ENCODE data around the gene CPNE7.

CPNE7 gene

GRCh38 chr16:89581045-89581695, 5.6 kb downstream of the CPNE7 start:
- TF ChIP-seq BHLHE40 (IDR thresholded peaks at IDR 0.05; ENCODE audit: borderline replicate concordance) (no peak), TARDBP (IDR thresholded peaks at IDR 0.05) (no peak), FOXK2 (IDR thresholded peaks at IDR 0.05) (no peak)
- TF ChIP-seq, protein P1, sequence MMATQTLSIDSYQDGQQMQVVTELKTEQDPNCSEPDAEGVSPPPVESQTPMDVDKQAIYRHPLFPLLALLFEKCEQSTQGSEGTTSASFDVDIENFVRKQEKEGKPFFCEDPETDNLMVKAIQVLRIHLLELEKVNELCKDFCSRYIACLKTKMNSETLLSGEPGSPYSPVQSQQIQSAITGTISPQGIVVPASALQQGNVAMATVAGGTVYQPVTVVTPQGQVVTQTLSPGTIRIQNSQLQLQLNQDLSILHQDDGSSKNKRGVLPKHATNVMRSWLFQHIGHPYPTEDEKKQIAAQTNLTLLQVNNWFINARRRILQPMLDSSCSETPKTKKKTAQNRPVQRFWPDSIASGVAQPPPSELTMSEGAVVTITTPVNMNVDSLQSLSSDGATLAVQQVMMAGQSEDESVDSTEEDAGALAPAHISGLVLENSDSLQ (IDR thresholded peaks at IDR 0.05), result no peak
- ChIA-PET POLR2A (no interaction called here), CTCF (no interaction called here)
- DNase-seq (ENCODE audit: extremely low spot score), result no peak

DNA sequence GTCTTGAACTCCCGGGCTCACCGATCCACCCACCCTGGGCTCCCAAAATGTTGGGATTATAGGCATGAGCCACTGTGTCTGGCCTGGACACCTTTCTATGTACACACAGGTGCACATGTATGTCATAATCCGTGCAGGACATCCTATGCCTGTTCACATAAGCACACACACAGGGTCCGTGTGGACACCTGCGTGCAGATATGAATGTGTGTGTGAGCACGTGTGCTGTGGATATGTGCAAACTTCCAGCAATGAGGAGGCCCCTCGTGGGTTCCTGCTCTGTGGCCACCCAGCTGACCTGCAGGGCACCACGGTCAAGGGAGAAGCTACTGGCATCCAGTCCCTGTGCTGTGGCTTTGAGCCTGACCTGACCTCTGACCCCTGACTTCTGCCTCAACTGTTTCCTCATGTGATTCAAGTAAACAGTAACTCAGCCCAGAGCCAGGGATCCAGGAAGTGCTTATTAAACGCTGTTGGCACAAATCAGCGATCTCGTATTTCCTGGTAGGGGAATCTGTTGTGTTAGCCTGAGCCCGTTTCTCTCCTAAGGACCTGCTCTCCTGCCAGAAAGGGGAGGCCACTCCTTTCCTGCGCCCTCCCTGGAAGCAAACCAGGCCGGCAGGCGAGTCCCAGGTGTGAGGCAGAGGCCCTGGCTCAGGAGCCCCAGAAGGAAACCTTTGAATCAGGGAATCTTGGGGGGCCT, 6.5 kb downstream of the CPNE7 start:
- TF ChIP-seq SUZ12 (IDR thresholded peaks at IDR 0.05) (no peak), FOXA1 (IDR thresholded peaks at IDR 0.05) (no peak), LEF1 (IDR thresholded peaks at IDR 0.05; ENCODE audit: borderline replicate concordance) (no peak), BHLHE40 (IDR thresholded peaks at IDR 0.05; ENCODE audit: borderline replicate concordance) (no peak), HDGF (IDR thresholded peaks at IDR 0.05; ENCODE audit: borderline replicate concordance) (no peak), FOXK2 (IDR thresholded peaks at IDR 0.05) (no peak), CTBP1 (IDR thresholded peaks at IDR 0.05; ENCODE audit: borderline replicate concordance) (no peak), ARNT (IDR thresholded peaks at IDR 0.05) (no peak), TARDBP (IDR thresholded peaks at IDR 0.05) (no peak), ELF4 (IDR thresholded peaks at IDR 0.05) (no peak), SP1 (IDR thresholded peaks at IDR 0.05) (no peak), FOXM1 (IDR thresholded peaks at IDR 0.05; ENCODE audit: borderline replicate concordance) (no peak), ZNF384 (IDR thresholded peaks at IDR 0.05) (no peak)
- TF ChIP-seq, protein P1 (IDR thresholded peaks at IDR 0.05), result no peak
- POLR2A ChIA-PET, result no interaction called here
- CTCF ChIA-PET, result no interaction called here
- no peak for DNase-seq (ENCODE audit: extremely low spot score)

DNA sequence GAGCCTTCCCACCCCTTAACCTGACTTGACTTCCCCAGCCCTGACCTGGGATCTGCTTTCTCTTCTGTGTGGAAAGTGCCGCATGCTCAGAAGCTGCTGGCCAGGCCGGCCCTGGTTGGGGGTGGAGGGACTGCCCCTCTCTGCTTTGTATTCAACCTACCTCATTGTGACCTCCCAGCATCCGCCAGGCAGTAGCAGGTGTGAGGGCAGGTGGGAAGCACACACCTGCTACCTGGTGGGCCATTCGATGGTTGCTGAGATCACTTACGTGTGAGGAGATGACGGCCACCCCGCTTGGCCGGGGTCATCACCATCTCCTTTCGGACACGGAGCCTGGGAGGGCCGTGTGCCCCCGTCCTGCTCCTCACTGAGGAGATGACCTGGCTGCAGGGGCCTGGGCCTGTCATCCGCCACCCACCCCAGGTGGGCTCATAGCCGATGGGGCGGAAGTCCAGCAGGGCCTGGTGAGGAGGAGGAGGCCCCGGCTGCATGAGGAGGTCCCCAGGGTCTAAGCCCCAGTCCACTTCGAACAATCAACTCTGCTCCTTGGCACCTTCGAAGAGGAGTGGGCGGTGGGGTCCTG, 7.1 kb downstream of the CPNE7 start:
- ChIA-PET CTCF (no interaction called here), POLR2A (no interaction called here)
- TF ChIP-seq ARNT (IDR thresholded peaks at IDR 0.05) (no peak), SP1 (IDR thresholded peaks at IDR 0.05) (no peak), NFRKB (IDR thresholded peaks at IDR 0.05) (no peak), FOXK2 (IDR thresholded peaks at IDR 0.05) (no peak), FOXM1 (IDR thresholded peaks at IDR 0.05; ENCODE audit: borderline replicate concordance) (no peak), BHLHE40 (IDR thresholded peaks at IDR 0.05; ENCODE audit: borderline replicate concordance) (no peak), HDGF (IDR thresholded peaks at IDR 0.05; ENCODE audit: borderline replicate concordance) (no peak), L3MBTL2 (conservative IDR thresholded peaks at IDR 0.05) (no peak), FOXA1 (IDR thresholded peaks at IDR 0.05) (no peak), CTBP1 (IDR thresholded peaks at IDR 0.05; ENCODE audit: borderline replicate concordance) (no peak), SUZ12 (IDR thresholded peaks at IDR 0.05) (no peak), ZNF384 (IDR thresholded peaks at IDR 0.05) (no peak), LEF1 (IDR thresholded peaks at IDR 0.05; ENCODE audit: borderline replicate concordance) (no peak), ELF4 (IDR thresholded peaks at IDR 0.05) (no peak)
- TF ChIP-seq, protein P1 (IDR thresholded peaks at IDR 0.05), result no peak
- no peak for DNase-seq (ENCODE audit: extremely low spot score)

DNA sequence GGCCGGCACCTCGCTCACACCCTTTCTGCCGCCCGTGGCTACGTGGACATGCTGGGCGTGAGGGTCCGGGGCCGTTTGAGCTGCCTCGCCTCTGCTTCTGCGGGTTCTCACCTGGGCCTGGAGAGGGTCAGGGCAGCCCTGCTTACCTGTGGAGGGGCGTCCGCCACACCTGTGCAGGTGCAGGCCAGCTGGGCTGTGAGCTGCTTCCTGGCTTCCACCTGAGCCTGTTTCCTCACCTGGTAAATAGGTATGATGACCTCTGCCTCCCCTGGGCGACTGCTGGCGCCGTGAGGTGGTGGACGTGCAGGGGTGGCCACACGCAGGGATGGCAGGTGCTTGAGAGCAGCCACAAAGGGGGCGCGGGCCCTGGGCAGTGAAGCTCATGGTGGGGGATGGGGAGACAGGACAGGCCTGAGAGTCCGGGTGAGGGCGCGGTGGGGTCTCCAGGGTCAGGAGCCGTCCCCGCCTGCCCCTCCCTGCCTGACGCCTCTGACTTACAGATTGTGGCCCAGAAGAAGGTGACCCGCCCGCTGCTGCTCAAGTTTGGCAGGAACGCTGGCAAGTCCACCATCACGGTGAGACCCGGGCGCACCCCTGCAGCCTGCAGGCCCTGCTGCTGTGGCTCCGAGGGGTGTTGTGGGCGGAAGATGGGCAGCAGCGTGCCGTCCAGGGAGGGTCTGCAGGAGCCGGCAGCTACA, 7.8 kb downstream of the CPNE7 start:
- ChIA-PET CTCF (interaction anchor here (0.7 kb wide), 1 partner anchor 119 kb away, joined by 5 read pairs; no protein-coding TSS in a partner anchor), POLR2A (no interaction called here)
- TF ChIP-seq FOXK2 (IDR thresholded peaks at IDR 0.05) (no peak), ARNT (IDR thresholded peaks at IDR 0.05) (no peak), L3MBTL2 (conservative IDR thresholded peaks at IDR 0.05) (no peak), SUZ12 (IDR thresholded peaks at IDR 0.05) (no peak), HDGF (IDR thresholded peaks at IDR 0.05; ENCODE audit: borderline replicate concordance) (no peak), NFRKB (IDR thresholded peaks at IDR 0.05) (no peak), TARDBP (IDR thresholded peaks at IDR 0.05) (no peak)
- no peak for DNase-seq (ENCODE audit: extremely low spot score)

- DNase-seq (ENCODE audit: extremely low spot score), result no peak
- TF ChIP-seq FOXK2 (IDR thresholded peaks at IDR 0.05) (no peak), FOXM1 (IDR thresholded peaks at IDR 0.05; ENCODE audit: borderline replicate concordance) (no peak), BHLHE40 (IDR thresholded peaks at IDR 0.05; ENCODE audit: borderline replicate concordance) (no peak), HDGF (IDR thresholded peaks at IDR 0.05; ENCODE audit: borderline replicate concordance) (no peak)
- ChIA-PET POLR2A (interaction anchor here (1.0 kb wide), 1 partner anchor 22 kb away, joined by 3 read pairs; no protein-coding TSS in a partner anchor), CTCF (interaction anchor here (0.7 kb wide), 1 partner anchor 118 kb away, joined by 5 read pairs; no protein-coding TSS in a partner anchor)
Observed at GRCh38 chr16:89583895-89584644, 8.5 kb downstream of the CPNE7 start.

Data from HEK293T (cell line).